OCI-LY7 (cell line): ENCODE results near the gene M6PR.

Experiments
- CTCF ChIP-seq: fragments of 200-600 bp; sonication (generic); conservative IDR thresholded peaks from 2 replicates; pipeline ENCODE4 v1.5.1; 2014; ENCODE audit warnings: mild to moderate bottlenecking, antibody characterized with exemption, low read length, moderate library complexity, mixed read lengths
- EZH2phosphoT487 ChIP-seq: fragments of 200-600 bp; sonication (generic); IDR thresholded peaks from 2 replicates; pipeline ENCODE4 v1.6.1; 2018; ENCODE audit warnings: low read depth, borderline replicate concordance, mild to moderate bottlenecking, mixed run types, antibody characterized with exemption, low read length, moderate library complexity, mixed read lengths

- TF ChIP-seq CTCF = no peak
- TF ChIP-seq EZH2phosphoT487 = no peak
Measured at GRCh38 chr12:8953773-8954402, 4.4 kb upstream of the M6PR start.
